HG02943 (cell line): ENCODE measurements around the gene EIF4EBP2.

Source experiments
- ATAC-seq: cut with Tn5 transposase; IDR thresholded peaks from one replicate; pipeline ENCODE4 v1.9.1; 2021; ENCODE audit warnings: mild to moderate bottlenecking, low read depth, moderate library complexity; ENCODE audit not compliant: unreplicated experiment

Gene EIF4EBP2

GRCh38 chr10:70376436-70377378, 27.2 kb upstream of the EIF4EBP2 start:
- no peak for ATAC-seq

- no peak for ATAC-seq
Observed at GRCh38 chr10:70378122-70378521, 25.8 kb upstream of the EIF4EBP2 start.

GRCh38 chr10:70379581-70380176, 24.3 kb upstream of the EIF4EBP2 start:
- ATAC-seq: no peak

- no peak for ATAC-seq
Observed at GRCh38 chr10:70380350-70381135, 23.4 kb upstream of the EIF4EBP2 start.

GRCh38 chr10:70381471-70382421, 22.2 kb upstream of the EIF4EBP2 start:
- peak; percentile 37 for ATAC-seq

- ATAC-seq: no peak
Observed at GRCh38 chr10:70391654-70392053, 12.3 kb upstream of the EIF4EBP2 start.

- no peak for ATAC-seq
Observed at GRCh38 chr10:70396140-70396539, 7.8 kb upstream of the EIF4EBP2 start.

- ATAC-seq: no peak
Observed at GRCh38 chr10:70399177-70399576, 4.8 kb upstream of the EIF4EBP2 start.

- peak; percentile 12 for ATAC-seq
Observed at GRCh38 chr10:70403483-70404035, 386 bp upstream of the EIF4EBP2 start.

- no peak for ATAC-seq
Observed at GRCh38 chr10:70404787-70405036, 767 bp downstream of the EIF4EBP2 start.

- ATAC-seq: no peak
Observed at GRCh38 chr10:70405037-70405824, 1.3 kb downstream of the EIF4EBP2 start.

- no peak for ATAC-seq
Observed at GRCh38 chr10:70409772-70410171, 5.8 kb downstream of the EIF4EBP2 start.

GRCh38 chr10:70410608-70411007, 6.7 kb downstream of the EIF4EBP2 start:
- ATAC-seq: no peak

- no peak for ATAC-seq
Observed at GRCh38 chr10:70412356-70412755, 8.4 kb downstream of the EIF4EBP2 start.

GRCh38 chr10:70417568-70417967, 13.6 kb downstream of the EIF4EBP2 start:
- ATAC-seq: no peak

GRCh38 chr10:70418229-70418628, 14.3 kb downstream of the EIF4EBP2 start:
- ATAC-seq: no peak

- no peak for ATAC-seq
Observed at GRCh38 chr10:70418713-70419112, 14.8 kb downstream of the EIF4EBP2 start.

GRCh38 chr10:70424320-70424719, 20.4 kb downstream of the EIF4EBP2 start:
- ATAC-seq: no peak

GRCh38 chr10:70425096-70425495, 21.2 kb downstream of the EIF4EBP2 start:
- no peak for ATAC-seq
